Tibial nerve (tissue), 4 donors: ENCODE data around the gene SYNRG.

ENCODE experiments used
- CTCF ChIP-seq, 5 experiments: fragments of 200-600 bp in 3 of 5; fragments of 450-650 bp in 2 of 5; sonication (generic) in 3 of 5; IDR thresholded peaks; one replicate each; pipeline ENCODE4 v1.5.1; 2016 to 2019; ENCODE audit warnings: antibody characterized with exemption in 5 of 5, mild to moderate bottlenecking in 3 of 5, moderate library complexity in 2 of 5
- EP300 ChIP-seq, 2 donors: sonication (generic); formaldehyde crosslinking; IDR thresholded peaks; one replicate each; pipeline ENCODE4 v1.6.1; 2017; ENCODE audit warnings: antibody characterized with exemption in 2 of 2, mild to moderate bottlenecking in 1 of 2
- POLR2A ChIP-seq, 2 donors: fragments of 450-650 bp; IDR thresholded peaks; one replicate each; pipeline ENCODE4 v1.6.1; 2017; ENCODE audit warnings: antibody characterized with exemption in 2 of 2, mild to moderate bottlenecking in 2 of 2, moderate library complexity in 2 of 2

GRCh38 chr17:37592291-37592690 lies 16.9 kb downstream of the SYNRG start:
- TF ChIP-seq CTCF (IDR thresholded peaks at IDR 0.05) (no peak), POLR2A (IDR thresholded peaks at IDR 0.05) (no peak), EP300 (IDR thresholded peaks at IDR 0.05) (no peak)
